ENCODE data around the gene GNG12.

GNG12 gene

DNA sequence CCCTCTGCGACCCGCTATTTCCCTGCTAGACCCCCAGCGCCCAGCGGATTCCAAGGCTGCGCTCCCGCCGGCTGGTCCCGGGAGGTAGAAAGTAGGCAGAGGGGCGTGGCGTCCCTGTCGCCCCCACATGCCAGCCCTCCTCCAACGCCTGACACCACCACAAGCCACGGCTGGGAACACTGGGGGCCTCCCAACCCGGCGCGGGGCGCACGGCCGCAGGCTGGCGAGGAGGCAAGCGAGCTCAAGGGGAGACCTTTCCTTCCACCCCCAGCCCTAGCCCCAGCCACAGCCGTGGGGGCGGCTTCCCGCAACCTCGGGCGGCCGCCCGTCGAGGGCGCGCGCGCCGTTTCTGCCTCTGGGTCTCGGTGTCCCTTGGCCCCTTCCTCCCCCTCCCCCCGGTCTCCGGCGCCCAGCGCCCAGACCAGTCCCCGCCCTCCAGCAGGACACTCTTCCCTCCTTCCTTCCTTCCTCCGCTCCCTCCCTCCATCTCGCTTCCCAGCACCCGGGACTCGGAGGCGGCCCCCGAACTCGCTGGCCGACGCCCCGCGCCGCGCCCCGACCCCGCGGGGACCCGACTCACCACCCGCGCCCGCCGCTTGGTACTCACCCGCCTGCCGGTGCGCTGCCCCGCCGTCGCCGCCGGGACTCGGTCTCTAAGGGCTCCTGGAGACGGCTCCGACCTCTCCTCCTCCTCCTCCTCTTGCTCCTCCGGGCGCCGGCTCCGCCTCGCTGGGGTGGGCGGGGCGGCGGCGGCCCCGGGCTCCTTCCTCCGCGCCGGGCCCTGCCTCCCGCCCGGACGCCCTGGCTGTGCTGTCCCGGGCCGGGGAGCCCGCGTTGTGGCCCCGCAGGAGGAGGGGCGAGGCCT, at the start of gene GNG12:
Gene GNG12 (minus strand): TSS at position 731 of the 865 bp plus-strand sequence. CDS start 125,781 bp downstream, outside the sequence.
- H3K9ac ChIP-seq (ENCODE audit: low read length), result no peak within 1 kb of the TSS
- H3K4me3 ChIP-seq (ENCODE audit: insufficient read depth, low read length, poor library complexity, severe bottlenecking), result no peak within 1 kb of the TSS
- no peaks in the 10 kb centered on the region for H3F3A ChIP-seq (ENCODE audit: insufficient read depth)
- no peak within 1 kb of the TSS for H3K4me2 ChIP-seq (ENCODE audit: low read depth, low read length, poor library complexity, severe bottlenecking)
- no peaks in the 10 kb centered on the region; the same call in 1 of the 2 replicates for H3K27me3 ChIP-seq (ENCODE audit: low read length)
- H3K9me3 ChIP-seq (ENCODE audit: insufficient read depth, low read length), result no peaks in the 10 kb centered on the region
- no peaks in the 10 kb centered on the region for H3K9me2 ChIP-seq (replicated peaks; ENCODE audit: insufficient read depth, low read length)
- H3K36me3 ChIP-seq (ENCODE audit: low read length), result no peaks in the 10 kb centered on the region
- no peaks in the 10 kb centered on the region for H4K20me1 ChIP-seq (ENCODE audit: low read depth, low read length)
- H2AFZ ChIP-seq (ENCODE audit: low read depth, low read length, severe bottlenecking), result no peak within 1 kb of the TSS
- TF ChIP-seq, protein P1, sequence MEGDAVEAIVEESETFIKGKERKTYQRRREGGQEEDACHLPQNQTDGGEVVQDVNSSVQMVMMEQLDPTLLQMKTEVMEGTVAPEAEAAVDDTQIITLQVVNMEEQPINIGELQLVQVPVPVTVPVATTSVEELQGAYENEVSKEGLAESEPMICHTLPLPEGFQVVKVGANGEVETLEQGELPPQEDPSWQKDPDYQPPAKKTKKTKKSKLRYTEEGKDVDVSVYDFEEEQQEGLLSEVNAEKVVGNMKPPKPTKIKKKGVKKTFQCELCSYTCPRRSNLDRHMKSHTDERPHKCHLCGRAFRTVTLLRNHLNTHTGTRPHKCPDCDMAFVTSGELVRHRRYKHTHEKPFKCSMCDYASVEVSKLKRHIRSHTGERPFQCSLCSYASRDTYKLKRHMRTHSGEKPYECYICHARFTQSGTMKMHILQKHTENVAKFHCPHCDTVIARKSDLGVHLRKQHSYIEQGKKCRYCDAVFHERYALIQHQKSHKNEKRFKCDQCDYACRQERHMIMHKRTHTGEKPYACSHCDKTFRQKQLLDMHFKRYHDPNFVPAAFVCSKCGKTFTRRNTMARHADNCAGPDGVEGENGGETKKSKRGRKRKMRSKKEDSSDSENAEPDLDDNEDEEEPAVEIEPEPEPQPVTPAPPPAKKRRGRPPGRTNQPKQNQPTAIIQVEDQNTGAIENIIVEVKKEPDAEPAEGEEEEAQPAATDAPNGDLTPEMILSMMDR (IDR thresholded peaks at IDR 0.05; ENCODE audit: insufficient read depth, low read length, poor library complexity, severe bottlenecking), result no peak
- no peak for TF ChIP-seq EZH2phosphoT487 (conservative IDR thresholded peaks at IDR 0.05; ENCODE audit: low read length)
- H3K27ac ChIP-seq (ENCODE audit: low read depth, low read length), result no peak within 1 kb of the TSS
- no peaks in the 10 kb centered on the region for H3K79me2 ChIP-seq (ENCODE audit: insufficient read depth, low read length)

DNA sequence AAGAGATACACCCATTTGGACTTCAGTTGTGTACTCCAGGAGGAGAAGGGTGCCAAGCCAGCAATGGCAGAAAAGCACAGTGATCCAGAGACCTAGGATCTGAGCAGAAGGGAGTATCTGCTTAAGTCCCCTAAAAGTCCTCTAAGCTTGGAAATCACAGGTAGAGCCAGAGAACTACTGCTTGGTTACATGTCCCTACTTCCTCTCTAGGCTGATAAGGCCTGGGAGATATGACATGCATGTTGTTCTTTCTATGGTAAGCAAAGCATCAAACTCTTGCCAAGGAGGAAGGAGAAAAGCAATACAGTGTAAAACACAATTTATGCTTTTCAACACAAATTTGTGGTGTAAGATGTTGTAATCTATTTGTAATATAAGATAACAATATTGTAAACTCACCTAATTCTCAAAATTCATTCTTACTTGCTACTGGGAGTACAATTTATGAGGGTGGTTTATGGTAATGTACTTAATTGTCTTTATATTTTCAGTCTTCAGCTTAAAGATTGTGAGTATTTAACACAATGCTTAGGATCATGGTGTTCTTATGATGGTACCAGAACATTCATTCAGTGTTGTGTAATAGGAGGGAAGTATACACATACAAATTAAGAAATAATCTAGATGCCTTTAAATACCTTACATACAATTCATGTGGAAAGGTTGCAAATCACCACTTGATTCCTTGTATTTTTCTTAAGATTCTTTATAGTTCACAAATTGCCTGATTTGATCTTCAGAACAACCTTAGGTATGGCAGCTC, 49.1 kb upstream of the GNG12 start:
- no peaks in the 10 kb centered on the region for H4K20me1 ChIP-seq (ENCODE audit: low read depth, low read length)
- no peak overlapping the region for H3K9ac ChIP-seq (ENCODE audit: low read length)
- H2AFZ ChIP-seq (ENCODE audit: low read depth, low read length, severe bottlenecking), result no peak overlapping the region
- no peaks in the 10 kb centered on the region for H3K27me3 ChIP-seq (ENCODE audit: low read length)
- H3K36me3 ChIP-seq (ENCODE audit: low read length), result no peaks in the 10 kb centered on the region
- H3K27ac ChIP-seq (ENCODE audit: low read depth, low read length), result no peak overlapping the region
- H3K4me2 ChIP-seq (ENCODE audit: low read depth, low read length, poor library complexity, severe bottlenecking), result no peak overlapping the region
- no peaks in the 10 kb centered on the region for H3K9me3 ChIP-seq (ENCODE audit: insufficient read depth, low read length)
- H3K9me2 ChIP-seq (replicated peaks; ENCODE audit: insufficient read depth, low read length), result no peaks in the 10 kb centered on the region
- no peaks in the 10 kb centered on the region for H3K79me2 ChIP-seq (ENCODE audit: insufficient read depth, low read length)
- TF ChIP-seq, protein P1 (IDR thresholded peaks at IDR 0.05; ENCODE audit: insufficient read depth, low read length, poor library complexity, severe bottlenecking), result no peak
- no peak for TF ChIP-seq EZH2phosphoT487 (conservative IDR thresholded peaks at IDR 0.05; ENCODE audit: low read length)
- H3F3A ChIP-seq (ENCODE audit: insufficient read depth), result no peaks in the 10 kb centered on the region
- H3K4me3 ChIP-seq (ENCODE audit: insufficient read depth, low read length, poor library complexity, severe bottlenecking), result no peak overlapping the region

DNA sequence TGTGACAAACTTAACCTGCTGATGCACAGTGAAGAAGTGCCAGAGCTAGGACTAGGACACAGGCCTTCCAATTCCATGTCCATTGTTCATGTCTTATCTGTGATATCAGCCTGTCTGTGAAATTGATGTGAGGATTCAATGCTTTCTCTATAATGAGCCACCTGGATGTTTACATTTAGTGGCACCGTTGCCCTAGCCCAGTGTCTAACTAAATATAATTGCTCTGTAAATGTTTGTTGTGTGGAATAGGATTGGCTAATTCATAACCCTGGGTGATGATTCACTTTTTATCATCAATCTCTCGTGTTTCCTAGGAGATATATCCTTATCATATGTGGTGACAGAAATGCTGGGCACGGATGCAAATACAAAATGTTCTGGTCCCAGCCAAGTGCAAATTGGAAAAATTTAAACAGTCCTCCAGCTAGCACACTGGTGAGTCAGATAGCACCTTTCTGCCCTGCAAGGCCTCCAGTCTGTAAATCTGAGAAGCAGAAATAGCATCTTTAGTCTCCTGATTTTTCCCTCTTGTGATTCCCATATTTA, 46.9 kb upstream of the GNG12 start:
- Histone ChIP-seq H3K27me3 (ENCODE audit: low read length) (no peaks in the 10 kb centered on the region), H3K27ac (ENCODE audit: low read depth, low read length) (no peak overlapping the region), H3F3A (ENCODE audit: insufficient read depth) (no peaks in the 10 kb centered on the region), H3K36me3 (ENCODE audit: low read length) (no peaks in the 10 kb centered on the region), H3K9ac (ENCODE audit: low read length) (no peak overlapping the region), H2AFZ (ENCODE audit: low read depth, low read length, severe bottlenecking) (no peak overlapping the region), H3K9me2 (replicated peaks; ENCODE audit: insufficient read depth, low read length) (no peaks in the 10 kb centered on the region), H3K4me2 (ENCODE audit: low read depth, low read length, poor library complexity, severe bottlenecking) (no peak overlapping the region), H4K20me1 (ENCODE audit: low read depth, low read length) (no peaks in the 10 kb centered on the region), H3K4me3 (ENCODE audit: insufficient read depth, low read length, poor library complexity, severe bottlenecking) (no peak overlapping the region), H3K9me3 (ENCODE audit: insufficient read depth, low read length) (no peaks in the 10 kb centered on the region), H3K79me2 (ENCODE audit: insufficient read depth, low read length) (no peaks in the 10 kb centered on the region)
- TF ChIP-seq, protein P1 (IDR thresholded peaks at IDR 0.05; ENCODE audit: insufficient read depth, low read length, poor library complexity, severe bottlenecking), result no peak
- TF ChIP-seq EZH2phosphoT487 (conservative IDR thresholded peaks at IDR 0.05; ENCODE audit: low read length), result no peak

Data from SU-DHL-6 (cell line).